Upper lobe of left lung (tissue), 6 donors: Measurements from ENCODE around the gene TBX4. TPM values are rescaled to one million over a fixed set of nuclear protein-coding genes. Genes with fewer than 3 reads are reported as not detected.

Source experiments
- ATAC-seq, 2 donors: fragments of 200-7000 bp; cut with Tn5 transposase; one replicate each; pipeline ENCODE4 v1.9.1; 2022; ENCODE audit warnings: mild to moderate bottlenecking in 2 of 2, moderate library complexity in 2 of 2; ENCODE audit not compliant: low FRiP score in 2 of 2
- DNase-seq, 2 donors: peaks; one replicate each; pipeline ENCODE4 v3.0.0-alpha.2; 2019 to 2020
- H3K27ac ChIP-seq, 4 donors: fragments of 200-600 bp; sonication (generic); one replicate each; pipeline ENCODE4 v1.5.1; 2016 to 2019
- H3K27me3 ChIP-seq, 4 donors: fragments of 200-600 bp; sonication (generic); one replicate each; pipeline ENCODE4 v1.5.1; 2017 to 2019
- H3K36me3 ChIP-seq, 4 donors: fragments of 200-600 bp; sonication (generic); one replicate each; pipeline ENCODE4 v1.5.1; 2016 to 2019
- H3K4me1 ChIP-seq, 4 donors: fragments of 200-600 bp; sonication (generic); one replicate each; pipeline ENCODE4 v1.5.1; 2018 to 2019
- H3K4me3 ChIP-seq, 4 donors: fragments of 200-600 bp; sonication (generic); one replicate each; pipeline ENCODE4 v1.5.1; 2017 to 2019; ENCODE audit warnings: mild to moderate bottlenecking in 2 of 4, moderate library complexity in 1 of 4
- H3K9me3 ChIP-seq, 4 donors: fragments of 200-600 bp; sonication (generic); one replicate each; pipeline ENCODE4 v1.5.1; 2018 to 2019
- CTCF ChIP-seq, 6 experiments: fragments of 450-650 bp in 4 of 6; fragments of 200-600 bp in 2 of 6; sonication (generic) in 2 of 6; IDR thresholded peaks; one replicate each; pipeline ENCODE4 v1.5.1; 2016 to 2019; ENCODE audit warnings: antibody characterized with exemption in 6 of 6
- EP300 ChIP-seq, 4 donors: sonication (generic); formaldehyde crosslinking; IDR thresholded peaks; one replicate each; pipeline ENCODE4 v1.5.1; 2017; ENCODE audit warnings: antibody characterized with exemption in 4 of 4, control low read depth in 2 of 4
- POLR2A ChIP-seq, 4 donors: fragments of 450-650 bp; IDR thresholded peaks; one replicate each; pipeline ENCODE4 v1.5.1; 2016 to 2017; ENCODE audit warnings: antibody characterized with exemption in 4 of 4, mild to moderate bottlenecking in 2 of 4
- POLR2AphosphoS5 ChIP-seq, 2 donors: sonication (generic); formaldehyde crosslinking; IDR thresholded peaks; one replicate each; pipeline ENCODE4 v1.5.1; 2017; ENCODE audit warnings: antibody characterized with exemption in 2 of 2
- WGBS, 2 donors: methylation state at CpG; one replicate each; pipeline ENCODE4 v1.1.5; 2017 to 2018; 5-methylcytosine and 5-hydroxymethylcytosine counted together
- total RNA-seq, 6 donors: library from RNA; depleted of rRNA in 4 of 6; stranded (reverse); fragments of >200 nt in 4 of 6; gene quantifications; one replicate each; pipeline versions ENCODE4 v1.1.0 to v1.2.1, GENCODE V29; 2016 to 2021
- donor health status: DM: no; HTN: no; CAD: no; lungs with moderate emphysema.
- donor health status: DM: no; HTN: yes; CAD: no; lungs with severe emphysema.

The TBX4 gene
- total RNA-seq, 6 donors from 2014 or later, result 10.2 to 69.1 (median 22.7) TPM

GRCh38 chr17:61476476-61477203, 24.4 kb downstream of the TBX4 start:
- Histone ChIP-seq H3K4me1 (peaks cover 0 to 8% (median 6%) of the 10 kb centered on the region in 4 donors), H3K27ac (peak overlapping the region; percentile 35 to 80 (median 58)), H3K9me3 (no peaks in the 10 kb centered on the region), H3K27me3 (no peaks in the 10 kb centered on the region), H3K36me3 (peaks cover 0 to 13% (median 0%) of the 10 kb centered on the region in 4 donors), H3K4me3 (no peak overlapping the region)
- DNase-seq (no peak), ATAC-seq (no peak)
- TF ChIP-seq POLR2A (IDR thresholded peaks at IDR 0.05) (no peak), EP300 (IDR thresholded peaks at IDR 0.05) (no peak)
- 58 to 64% methylated on average over 7 to 17 of the region's 17 CpGs for WGBS, 2 donors

- DNase-seq, result no peak
- ATAC-seq, result no peak
- Histone ChIP-seq H3K9me3 (no peaks in the 10 kb centered on the region), H3K27me3 (no peaks in the 10 kb centered on the region), H3K36me3 (peaks cover 0 to 13% (median 0%) of the 10 kb centered on the region in 4 donors), H3K4me3 (no peak overlapping the region), H3K4me1 (peaks cover 0 to 8% (median 6%) of the 10 kb centered on the region in 4 donors), H3K27ac (peak overlapping the region; percentile 35 to 80 (median 58))
- WGBS, 2 donors, result 57 to 59% methylated on average over 13 to 14 of the region's 23 CpGs
- no peak for TF ChIP-seq POLR2AphosphoS5 (IDR thresholded peaks at IDR 0.05)
- no peak for TF ChIP-seq EP300 (IDR thresholded peaks at IDR 0.05)
- no peak for TF ChIP-seq CTCF (IDR thresholded peaks at IDR 0.05)
- no peak for TF ChIP-seq POLR2A (IDR thresholded peaks at IDR 0.05)
Observed at GRCh38 chr17:61477204-61477834, 25.1 kb downstream of the TBX4 start.

GRCh38 chr17:61478026-61478789, 26.0 kb downstream of the TBX4 start:
- 93 to 94% methylated on average over 8 to 9 of the region's 9 CpGs for WGBS, 2 donors

GRCh38 chr17:61478790-61479492, 26.7 kb downstream of the TBX4 start:
- H3K27me3 ChIP-seq, result no peaks in the 10 kb centered on the region
- peaks cover 0 to 8% (median 6%) of the 10 kb centered on the region in 4 donors for H3K4me1 ChIP-seq
- no peak for TF ChIP-seq POLR2A (IDR thresholded peaks at IDR 0.05)
- no peak for TF ChIP-seq POLR2AphosphoS5 (IDR thresholded peaks at IDR 0.05)
- no peak for TF ChIP-seq CTCF (IDR thresholded peaks at IDR 0.05)
- H3K9me3 ChIP-seq, result no peaks in the 10 kb centered on the region
- no peak overlapping the region for H3K4me3 ChIP-seq
- no peak for ATAC-seq
- peaks cover 0 to 18% (median 0%) of the 10 kb centered on the region in 4 donors for H3K36me3 ChIP-seq
- WGBS, 2 donors, result 82 to 88% methylated on average over 13 to 14 of the region's 14 CpGs
- DNase-seq, result no peak
- peak overlapping the region in 3 of 4 donors; percentile 7 to 74 (median 48) for H3K27ac ChIP-seq

More at GRCh38 chr17:61478026-61478789, 26.0 kb downstream of the TBX4 start:
- no peak for TF ChIP-seq POLR2AphosphoS5 (IDR thresholded peaks at IDR 0.05)
- no peak for TF ChIP-seq POLR2A (IDR thresholded peaks at IDR 0.05)
- TF ChIP-seq CTCF (IDR thresholded peaks at IDR 0.05), result no peak
- TF ChIP-seq EP300 (IDR thresholded peaks at IDR 0.05), result no peak
- no peak for DNase-seq
- H3K27me3 ChIP-seq, result no peaks in the 10 kb centered on the region
- no peaks in the 10 kb centered on the region for H3K9me3 ChIP-seq
- H3K36me3 ChIP-seq, result peaks cover 0 to 18% (median 0%) of the 10 kb centered on the region in 4 donors
- H3K27ac ChIP-seq, result peak overlapping the region in 3 of 4 donors; percentile 4 to 74 (median 7)
- no peak for ATAC-seq
- peaks cover 0 to 8% (median 6%) of the 10 kb centered on the region in 4 donors for H3K4me1 ChIP-seq
- H3K4me3 ChIP-seq, result no peak overlapping the region
